G401 (cell line): ENCODE data around the gene CLEC4A. TPM values are rescaled to one million over a fixed set of nuclear protein-coding genes. Genes with fewer than 3 reads are reported as not detected.
"Not testable (repeated sequence)": the region's sequence is repeated elsewhere in the genome, so short reads cannot be mapped to it uniquely, and the experiment has no call there.

Experiments
- DNase-seq: peaks from one replicate; pipeline ENCODE4 v3.0.0-alpha.2; 2015; ENCODE audit warnings: low spot score
- in situ Hi-C: cut with HindIII; loops from 2 replicates; pipeline ENCODE4 v1.10.0; 2016; ENCODE audit warnings: low sequenced_read_pairs, mixed read lengths
- total RNA-seq: library from RNA; depleted of rRNA; stranded (reverse); fragments of >200 nt; shearing (Covaris generic); gene quantifications from 2 replicates; pipeline ENCODE4 v1.2.3, GENCODE V29; 2014; rRNA removed

The CLEC4A gene
- total RNA-seq, result not detected in 2 replicates

GRCh38 chr12:8123124-8123912 is at the start of gene CLEC4A:
Gene CLEC4A, plus strand, starts transcription at chr12:8123617. Its CDS starts 262 bp downstream, at chr12:8123879.
- no peak for DNase-seq
- in situ Hi-C loops, result no loop called here

- in situ Hi-C loops, result no loop called here
- no peak for DNase-seq
These were observed 47.5 kb upstream of the CLEC4A start for GRCh38 chr12:8075935-8076334.

- DNase-seq, result no peak
- in situ Hi-C loops, result no loop called here
These were observed 47.1 kb upstream of the CLEC4A start for GRCh38 chr12:8076366-8076765.

GRCh38 chr12:8077207-8077606 is 46.2 kb upstream of the CLEC4A start:
- DNase-seq, result no peak

GRCh38 chr12:8078398-8078797 is 45.0 kb upstream of the CLEC4A start:
- DNase-seq, result peak; percentile 32
- in situ Hi-C loops, result no loop called here

More at GRCh38 chr12:8077207-8077606, 46.2 kb upstream of the CLEC4A start:
- in situ Hi-C loops, result no loop called here

GRCh38 chr12:8078916-8079315 is 44.5 kb upstream of the CLEC4A start:
- no peak for DNase-seq
- in situ Hi-C loops, result no loop called here

- no peak for DNase-seq
- in situ Hi-C loops, result no loop called here
These were observed 43.3 kb upstream of the CLEC4A start for GRCh38 chr12:8080120-8080519.

GRCh38 chr12:8081251-8081920 is 42.0 kb upstream of the CLEC4A start:
- in situ Hi-C loops, result no loop called here
- DNase-seq, result peak; percentile 65

GRCh38 chr12:8082808-8083100 is 40.7 kb upstream of the CLEC4A start:
- no peak for DNase-seq
- in situ Hi-C loops, result no loop called here

GRCh38 chr12:8084351-8084750 is 39.1 kb upstream of the CLEC4A start:
- in situ Hi-C loops, result not testable (repeated sequence)

GRCh38 chr12:8087666-8088065 is 35.8 kb upstream of the CLEC4A start:
- in situ Hi-C loops, result no loop called here
- no peak for DNase-seq

More at GRCh38 chr12:8084351-8084750, 39.1 kb upstream of the CLEC4A start:
- DNase-seq, result not testable (repeated sequence)

- in situ Hi-C loops, result no loop called here
- no peak for DNase-seq
These were observed 34.8 kb upstream of the CLEC4A start for GRCh38 chr12:8088574-8088973.

- in situ Hi-C loops, DNase-seq: not testable (repeated sequence)
These were observed 34.1 kb upstream of the CLEC4A start for GRCh38 chr12:8089277-8089676.

- no peak for DNase-seq
- in situ Hi-C loops, result no loop called here
These were observed 33.7 kb upstream of the CLEC4A start for GRCh38 chr12:8089716-8090115.

- no peak for DNase-seq
- in situ Hi-C loops, result no loop called here
These were observed 30.1 kb upstream of the CLEC4A start for GRCh38 chr12:8093291-8093690.

GRCh38 chr12:8096281-8096915 is 27.0 kb upstream of the CLEC4A start:
- DNase-seq, result no peak
- in situ Hi-C loops, result no loop called here

- no peak for DNase-seq
- in situ Hi-C loops, result no loop called here
These were observed 24.2 kb upstream of the CLEC4A start for GRCh38 chr12:8099235-8099634.

- in situ Hi-C loops, result no loop called here
- peak; percentile 75 for DNase-seq
These were observed 14.5 kb upstream of the CLEC4A start for GRCh38 chr12:8108808-8109398.

GRCh38 chr12:8113117-8113516 is 10.3 kb upstream of the CLEC4A start:
- DNase-seq, in situ Hi-C loops: not testable (repeated sequence)
